Brain microvascular endothelial cell (primary cell): ENCODE data around the gene POU3F1.

Experiments used
- DNase-seq: peaks from one replicate; pipeline ENCODE4 v3.0.0-alpha.2; 2020
- H3K27ac ChIP-seq: fragments of 250-450 bp; sonication (Bioruptor Pico); 2 replicates; pipeline ENCODE4 v1.5.1; 2020; ENCODE audit warnings: mild to moderate bottlenecking, moderate library complexity
- H3K27me3 ChIP-seq: fragments of 250-450 bp; sonication (Bioruptor Pico); replicated peaks from 2 replicates; pipeline ENCODE4 v1.5.1; 2020; ENCODE audit warnings: mild to moderate bottlenecking
- H3K36me3 ChIP-seq: fragments of 250-450 bp; sonication (Bioruptor Pico); replicated peaks from 2 replicates; pipeline ENCODE4 v1.5.1; 2020; ENCODE audit warnings: mild to moderate bottlenecking
- H3K4me3 ChIP-seq: 2 replicates; pipeline ENCODE4 v1.5.1; 2011; ENCODE audit warnings: low read depth, mild to moderate bottlenecking, control low read depth, low read length, moderate library complexity
- in situ Hi-C: cut with HindIII; loops from 2 replicates; pipeline ENCODE4 v1.10.0; 2017; ENCODE audit warnings: low sequenced_read_pairs, low pct_ligation_motif_present
- TF ChIP-seq, protein P1 (sequence below): IDR thresholded peaks from 2 replicates; pipeline ENCODE4 v1.5.1; 2011; ENCODE audit warnings: low read depth, mild to moderate bottlenecking, moderate library complexity, low read length, control low read depth, inconsistent platforms; ENCODE audit errors: missing control alignments

POU3F1 gene

DNA sequence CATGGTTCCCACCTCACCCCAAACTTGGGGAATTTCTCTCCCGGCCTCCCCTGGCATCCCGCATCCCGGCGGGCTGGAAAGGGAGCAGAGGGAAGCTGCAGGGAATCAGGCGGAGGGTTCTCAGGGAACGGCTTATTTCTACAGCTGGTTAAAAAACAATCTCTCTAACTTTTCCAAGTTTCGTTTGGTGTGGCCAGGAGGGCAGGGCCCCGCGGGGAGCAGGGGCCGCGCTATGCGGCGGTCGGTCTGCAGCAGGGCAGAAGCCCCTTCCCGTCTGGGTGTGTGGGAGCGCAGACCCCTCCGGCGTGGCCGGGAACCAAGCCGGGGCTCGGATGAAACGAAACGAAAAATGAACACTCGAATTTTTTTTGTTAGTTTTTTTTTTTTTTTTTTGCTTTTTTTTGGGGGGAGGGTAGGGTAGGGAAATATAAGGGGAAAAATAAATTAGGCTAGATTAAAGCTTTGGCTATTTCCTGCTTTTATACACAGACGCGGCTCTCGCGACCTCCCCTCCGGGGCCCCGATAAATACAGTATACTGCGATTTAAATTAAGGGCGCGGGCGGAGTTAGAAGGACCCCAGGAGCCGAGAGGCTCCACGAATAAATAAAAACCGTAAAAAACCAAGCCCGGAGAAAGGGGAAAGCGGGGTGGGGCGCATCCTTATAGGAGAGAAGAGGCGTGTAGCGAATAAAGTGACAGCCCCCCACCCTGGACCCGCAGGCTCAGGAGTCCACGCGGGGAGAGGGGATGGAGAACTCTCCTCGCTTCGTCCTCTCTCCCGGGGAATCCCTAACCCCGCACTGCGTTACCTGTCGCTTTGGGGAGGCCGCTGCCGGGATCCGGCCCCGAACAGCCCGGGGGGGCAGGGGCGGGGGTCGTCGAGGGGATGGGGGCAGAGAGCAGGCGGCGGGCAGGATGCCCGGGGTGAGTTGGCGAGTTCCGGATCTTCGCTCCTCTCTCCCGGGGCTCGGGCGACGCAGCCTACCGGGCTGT lies 2.1 kb downstream of the POU3F1 start:
- H3K36me3 ChIP-seq = no peaks in the 10 kb centered on the region
- in situ Hi-C loops = loop anchor here (25.0 kb wide), 1 partner anchor 768 kb away; no protein-coding TSS in a partner anchor
- no peak overlapping the region for H3K27ac ChIP-seq
- peaks cover 55% of the 10 kb centered on the region for H3K27me3 ChIP-seq
- no peak for DNase-seq
- peak overlapping the region; percentile 50 for H3K4me3 ChIP-seq
- TF ChIP-seq, protein P1, sequence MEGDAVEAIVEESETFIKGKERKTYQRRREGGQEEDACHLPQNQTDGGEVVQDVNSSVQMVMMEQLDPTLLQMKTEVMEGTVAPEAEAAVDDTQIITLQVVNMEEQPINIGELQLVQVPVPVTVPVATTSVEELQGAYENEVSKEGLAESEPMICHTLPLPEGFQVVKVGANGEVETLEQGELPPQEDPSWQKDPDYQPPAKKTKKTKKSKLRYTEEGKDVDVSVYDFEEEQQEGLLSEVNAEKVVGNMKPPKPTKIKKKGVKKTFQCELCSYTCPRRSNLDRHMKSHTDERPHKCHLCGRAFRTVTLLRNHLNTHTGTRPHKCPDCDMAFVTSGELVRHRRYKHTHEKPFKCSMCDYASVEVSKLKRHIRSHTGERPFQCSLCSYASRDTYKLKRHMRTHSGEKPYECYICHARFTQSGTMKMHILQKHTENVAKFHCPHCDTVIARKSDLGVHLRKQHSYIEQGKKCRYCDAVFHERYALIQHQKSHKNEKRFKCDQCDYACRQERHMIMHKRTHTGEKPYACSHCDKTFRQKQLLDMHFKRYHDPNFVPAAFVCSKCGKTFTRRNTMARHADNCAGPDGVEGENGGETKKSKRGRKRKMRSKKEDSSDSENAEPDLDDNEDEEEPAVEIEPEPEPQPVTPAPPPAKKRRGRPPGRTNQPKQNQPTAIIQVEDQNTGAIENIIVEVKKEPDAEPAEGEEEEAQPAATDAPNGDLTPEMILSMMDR = no peak

DNA sequence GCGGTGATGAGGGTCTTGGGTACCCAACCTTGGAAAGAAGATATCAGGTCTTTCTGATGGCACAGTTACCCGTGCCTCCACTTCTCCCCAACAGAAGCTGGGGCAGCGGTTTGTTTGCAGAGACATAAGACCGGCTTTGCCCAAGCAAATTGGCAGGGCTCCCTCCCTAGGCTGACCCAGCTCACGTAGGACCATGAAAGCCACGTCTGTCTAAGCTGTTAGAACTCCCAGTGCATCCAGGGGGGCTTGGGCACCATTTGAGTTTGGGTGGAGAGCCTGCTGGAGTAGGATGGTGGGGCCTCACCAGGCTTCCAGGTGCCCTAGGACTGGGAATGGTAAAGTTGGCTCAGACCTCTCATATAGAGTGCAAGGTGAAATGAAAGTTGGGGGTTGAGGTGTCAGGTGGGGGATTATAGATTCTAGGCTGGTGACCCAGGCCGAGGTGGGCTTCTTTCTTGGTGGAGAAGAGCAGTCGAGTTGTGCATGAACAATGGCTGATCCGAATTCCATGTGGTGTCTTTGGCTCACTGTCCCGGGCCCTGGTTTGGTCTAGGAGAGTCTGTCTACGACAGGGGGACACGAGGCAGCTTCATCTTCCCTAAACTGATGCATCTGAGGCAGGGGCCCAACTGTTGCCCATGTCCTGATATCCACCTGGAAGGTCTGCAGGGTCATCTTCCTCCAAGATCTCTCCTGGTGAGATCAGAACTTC lies 3.4 kb downstream of the POU3F1 start:
- peaks cover 52% of the 10 kb centered on the region for H3K27me3 ChIP-seq
- TF ChIP-seq, protein P1 = no peak
- H3K4me3 ChIP-seq = no peak overlapping the region
- in situ Hi-C loops = loop anchor here (25.0 kb wide), 1 partner anchor 769 kb away; no protein-coding TSS in a partner anchor
- H3K27ac ChIP-seq = no peak overlapping the region
- DNase-seq = no peak
- no peaks in the 10 kb centered on the region for H3K36me3 ChIP-seq

DNA sequence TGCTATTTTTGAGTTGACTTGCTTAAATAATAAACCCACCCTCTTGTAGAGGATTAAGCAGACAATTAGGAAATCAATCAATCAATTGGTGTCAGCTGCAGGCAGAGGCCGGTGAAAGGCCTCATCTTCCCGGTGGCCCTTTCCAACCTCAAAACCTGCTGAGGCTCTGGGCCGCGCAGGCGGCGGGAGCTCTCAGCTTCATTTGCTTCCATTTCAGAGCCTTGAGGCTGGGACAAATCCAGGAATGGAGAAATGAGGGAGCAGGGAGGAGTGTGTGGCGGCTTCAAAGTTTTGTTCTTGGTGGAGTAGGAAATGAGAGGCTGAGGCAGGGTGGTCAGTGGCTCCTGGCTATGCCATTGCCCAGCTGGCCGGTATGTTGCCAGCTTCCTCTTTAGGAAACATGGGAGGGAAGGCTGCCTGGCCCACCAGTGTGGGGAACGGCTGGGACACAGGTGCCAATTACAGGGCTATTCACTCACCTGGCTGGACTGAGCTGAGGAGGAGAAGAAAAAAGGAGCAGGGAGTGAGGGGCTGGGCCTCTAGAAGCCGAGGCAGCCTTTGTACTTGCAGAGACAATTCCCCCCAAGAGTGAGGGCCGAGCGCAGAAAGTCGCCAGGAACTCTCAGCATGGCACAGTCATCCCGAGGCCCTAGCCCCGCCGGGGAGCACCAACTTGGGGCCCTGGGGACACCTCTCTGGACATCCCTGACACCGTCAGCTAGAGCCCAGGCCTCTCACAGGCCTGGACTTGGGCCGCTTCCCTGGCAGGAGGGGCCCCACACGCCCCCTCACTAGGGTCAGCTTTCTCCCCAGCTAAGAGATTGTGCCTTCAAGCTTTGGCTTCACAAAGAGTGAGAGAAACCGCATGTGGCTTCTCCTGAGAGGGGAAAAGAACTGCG lies 4.4 kb downstream of the POU3F1 start:
- H3K27me3 ChIP-seq = peaks cover 45% of the 10 kb centered on the region
- in situ Hi-C loops = loop anchor here (25.0 kb wide), 1 partner anchor 770 kb away; no protein-coding TSS in a partner anchor
- no peak for DNase-seq
- H3K4me3 ChIP-seq = no peak overlapping the region
- TF ChIP-seq, protein P1 = no peak
- H3K27ac ChIP-seq = no peak overlapping the region
- no peaks in the 10 kb centered on the region for H3K36me3 ChIP-seq

GRCh38 chr1:38039331-38040088 lies 7.1 kb downstream of the POU3F1 start:
- peaks cover 31% of the 10 kb centered on the region for H3K27me3 ChIP-seq
- no peaks in the 10 kb centered on the region for H3K36me3 ChIP-seq
- TF ChIP-seq, protein P1 = no peak
- DNase-seq = no peak
- no peak overlapping the region for H3K27ac ChIP-seq
- in situ Hi-C loops = loop anchor here (25.0 kb wide), 1 partner anchor 773 kb away; no protein-coding TSS in a partner anchor
- no peak overlapping the region for H3K4me3 ChIP-seq

DNA sequence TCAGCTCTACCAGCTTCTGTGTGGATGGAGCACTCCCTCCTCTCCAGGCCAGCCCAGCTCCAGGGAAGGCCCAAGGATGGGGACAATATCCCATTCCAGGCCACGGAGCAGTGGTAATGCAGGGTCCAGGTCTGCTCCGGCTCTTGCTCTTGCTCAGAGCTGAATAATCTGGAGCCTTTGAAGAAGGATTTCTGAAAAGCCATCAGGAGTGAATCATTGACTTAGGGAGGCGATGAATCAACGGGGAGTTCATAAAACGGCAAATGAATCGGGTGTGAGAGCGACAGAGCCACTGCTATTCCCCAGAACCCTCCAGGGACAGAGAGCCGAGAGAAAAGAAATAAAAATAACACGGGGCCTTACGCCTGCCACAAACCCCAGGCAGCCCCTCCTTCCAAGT lies 7.7 kb downstream of the POU3F1 start:
- H3K36me3 ChIP-seq = no peaks in the 10 kb centered on the region
- TF ChIP-seq, protein P1 = no peak
- H3K27me3 ChIP-seq = peaks cover 24% of the 10 kb centered on the region
- H3K27ac ChIP-seq = no peak overlapping the region
- H3K4me3 ChIP-seq = no peak overlapping the region
- no peak for DNase-seq
- in situ Hi-C loops = loop anchor here (25.0 kb wide), 1 partner anchor 773 kb away; no protein-coding TSS in a partner anchor
